Measurements from ENCODE around the gene SLC36A4. TPM values are rescaled to one million over a fixed set of nuclear protein-coding genes. Genes with fewer than 3 reads are reported as not detected.

SLC36A4 gene
- total RNA-seq, 1 experiment from 2014 or later: 28.2 TPM

- Histone ChIP-seq H3K9me3 (ENCODE audit: low read depth, low read length, poor library complexity, severe bottlenecking) (no peaks in the 10 kb centered on the region), H3K27ac (ENCODE audit: low read depth, low read length, poor library complexity, severe bottlenecking) (no peak overlapping the region), H3K4me1 (ENCODE audit: insufficient read depth, low read length, poor library complexity, severe bottlenecking) (no peaks in the 10 kb centered on the region), H3K27me3 (replicated peaks; ENCODE audit: insufficient read depth, low read depth, low read length, poor library complexity) (peaks cover 28% of the 10 kb centered on the region), H3K36me3 (ENCODE audit: insufficient read depth, low read length, poor library complexity, severe bottlenecking) (no peaks in the 10 kb centered on the region), H3K4me3 (ENCODE audit: low read depth, low read length, poor library complexity, severe bottlenecking) (no peak overlapping the region)
- POLR2A ChIA-PET (ENCODE audit: low non-redundant PET): no interaction called here
- no TSS peak for BruUV-seq (replicated peaks)
- intact Hi-C loops (cut with micrococcal nuclease; ENCODE audit: unreplicated experiment): no loop called here
- TF ChIP-seq EZH2 (IDR thresholded peaks at IDR 0.05; ENCODE audit: borderline replicate concordance, low read depth, low read length, poor library complexity, severe bottlenecking) (no peak), CTCF (conservative IDR thresholded peaks at IDR 0.05; ENCODE audit: low read depth, low read length) (no peak)
- no peak for DNase-seq (ENCODE audit: low spot score)
- CTCF ChIA-PET: no interaction called here
These were observed 75.1 kb downstream of the SLC36A4 start for GRCh38 chr11:93122535-93123235.

GRCh38 chr11:93118276-93118675 is 79.5 kb downstream of the SLC36A4 start:
- ChIA-PET POLR2A (ENCODE audit: low non-redundant PET) (no interaction called here), CTCF (no interaction called here)

GRCh38 chr11:93117565-93117964 is 80.2 kb downstream of the SLC36A4 start:
- intact Hi-C loops (cut with micrococcal nuclease; ENCODE audit: unreplicated experiment): no loop called here
- ChIA-PET CTCF (no interaction called here), POLR2A (ENCODE audit: low non-redundant PET) (no interaction called here)
- H3K9me3 ChIP-seq (ENCODE audit: low read depth, low read length, poor library complexity, severe bottlenecking): no peaks in the 10 kb centered on the region
- no peak for DNase-seq (ENCODE audit: low spot score)
- H3K36me3 ChIP-seq (ENCODE audit: insufficient read depth, low read length, poor library complexity, severe bottlenecking): no peaks in the 10 kb centered on the region
- H3K27ac ChIP-seq (ENCODE audit: low read depth, low read length, poor library complexity, severe bottlenecking): no peak overlapping the region
- no peaks in the 10 kb centered on the region for H3K4me1 ChIP-seq (ENCODE audit: insufficient read depth, low read length, poor library complexity, severe bottlenecking)
- no TSS peak for BruUV-seq (replicated peaks)
- TF ChIP-seq EZH2 (IDR thresholded peaks at IDR 0.05; ENCODE audit: borderline replicate concordance, low read depth, low read length, poor library complexity, severe bottlenecking) (no peak), CTCF (conservative IDR thresholded peaks at IDR 0.05; ENCODE audit: low read depth, low read length) (no peak)
- peaks cover 3% of the 10 kb centered on the region for H3K27me3 ChIP-seq (replicated peaks; ENCODE audit: insufficient read depth, low read depth, low read length, poor library complexity)
- no peak overlapping the region for H3K4me3 ChIP-seq (ENCODE audit: low read depth, low read length, poor library complexity, severe bottlenecking)

More at GRCh38 chr11:93118276-93118675, 79.5 kb downstream of the SLC36A4 start:
- Histone ChIP-seq H3K36me3 (ENCODE audit: insufficient read depth, low read length, poor library complexity, severe bottlenecking) (no peaks in the 10 kb centered on the region), H3K27ac (ENCODE audit: low read depth, low read length, poor library complexity, severe bottlenecking) (no peak overlapping the region), H3K9me3 (ENCODE audit: low read depth, low read length, poor library complexity, severe bottlenecking) (no peaks in the 10 kb centered on the region), H3K27me3 (replicated peaks; ENCODE audit: insufficient read depth, low read depth, low read length, poor library complexity) (peaks cover 3% of the 10 kb centered on the region), H3K4me3 (ENCODE audit: low read depth, low read length, poor library complexity, severe bottlenecking) (no peak overlapping the region), H3K4me1 (ENCODE audit: insufficient read depth, low read length, poor library complexity, severe bottlenecking) (no peaks in the 10 kb centered on the region)
- no peak for TF ChIP-seq EZH2 (IDR thresholded peaks at IDR 0.05; ENCODE audit: borderline replicate concordance, low read depth, low read length, poor library complexity, severe bottlenecking)
- no peak for TF ChIP-seq CTCF (conservative IDR thresholded peaks at IDR 0.05; ENCODE audit: low read depth, low read length)
- no TSS peak for BruUV-seq (replicated peaks)
- intact Hi-C loops (cut with micrococcal nuclease; ENCODE audit: unreplicated experiment): no loop called here
- no peak for DNase-seq (ENCODE audit: low spot score)

Data from A673 (cell line).